NCI-H1092 (cell line): ENCODE measurements around the gene POMGNT1.

Experiments
- DNase-seq: peaks from one replicate; lab custom pipeline; 2025; lab: John Stamatoyannopoulos, UW

Gene POMGNT1

GRCh38 chr1:46210561-46210960, 12.3 kb upstream of the POMGNT1 start:
- no peak for DNase-seq

GRCh38 chr1:46206399-46206798, 8.2 kb upstream of the POMGNT1 start:
- DNase-seq = no peak

DNA sequence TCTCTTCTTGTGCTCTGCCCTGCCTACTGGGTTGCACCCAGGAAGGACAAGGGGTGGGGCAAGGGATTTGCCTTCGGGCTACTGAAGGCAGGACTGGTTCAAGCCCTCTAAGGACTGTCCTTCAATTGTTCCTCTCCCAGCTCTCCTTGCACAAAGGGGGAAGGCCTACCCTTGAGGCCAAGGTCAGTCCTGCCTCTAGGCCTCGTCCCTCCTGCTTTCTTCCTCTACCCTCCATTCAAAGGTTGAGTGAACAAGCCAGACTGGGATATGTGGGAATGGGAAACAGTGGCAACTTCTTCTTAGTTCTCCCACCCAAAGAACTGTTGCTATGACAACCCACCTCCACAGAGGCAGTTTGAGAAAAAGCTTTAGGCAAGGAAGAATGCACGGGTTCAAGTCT, 7.6 kb upstream of the POMGNT1 start:
- DNase-seq = no peak

DNA sequence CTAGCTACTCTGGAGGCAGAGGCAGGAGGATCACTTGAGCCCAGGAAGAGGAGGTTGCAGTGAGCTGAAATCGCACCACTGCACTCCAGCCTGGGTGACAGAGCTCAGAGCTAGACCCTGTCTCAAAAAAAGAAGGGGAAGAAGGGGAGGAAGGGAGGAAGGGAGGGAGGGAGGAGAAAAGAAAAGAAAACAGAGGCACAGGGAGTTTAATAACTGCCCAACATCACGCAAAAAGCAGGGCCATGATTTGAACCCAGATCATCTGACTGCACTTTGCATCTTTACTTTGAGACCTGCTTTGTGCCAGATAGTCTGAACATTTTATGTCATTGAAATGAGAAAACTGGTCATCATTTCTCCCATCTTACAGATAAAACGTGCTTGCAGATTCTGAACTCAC, 6.9 kb upstream of the POMGNT1 start:
- no peak for DNase-seq

GRCh38 chr1:46204406-46204742, 6.1 kb upstream of the POMGNT1 start:
- no peak for DNase-seq

- DNase-seq = no peak
Observed at GRCh38 chr1:46203738-46204405, 5.6 kb upstream of the POMGNT1 start.

DNA sequence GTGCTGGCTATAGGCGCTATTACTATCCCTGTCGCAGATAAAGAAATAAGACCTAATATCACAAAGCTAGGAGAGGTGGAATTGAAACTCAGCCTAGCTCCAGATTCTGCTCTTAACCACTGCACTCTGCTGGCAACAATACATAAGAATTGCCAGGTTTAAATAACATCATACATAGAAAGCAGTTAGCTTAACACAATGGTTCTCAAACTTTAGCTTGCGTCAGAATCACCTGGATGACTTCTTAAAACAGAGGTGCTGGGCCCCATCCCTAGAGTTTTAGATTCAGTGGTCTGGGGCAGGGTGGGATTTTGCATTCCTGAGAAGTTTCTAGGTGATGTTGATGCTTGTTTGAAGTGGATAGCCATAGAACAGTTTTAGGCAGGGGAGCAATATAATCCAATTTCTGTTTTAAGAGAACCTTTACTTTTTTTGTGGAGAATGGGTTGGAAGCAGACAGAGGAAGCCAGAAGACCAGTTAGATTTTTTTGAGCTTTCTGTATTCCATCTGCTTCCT, 1.1 kb upstream of the POMGNT1 start:
- no peak for DNase-seq

DNA sequence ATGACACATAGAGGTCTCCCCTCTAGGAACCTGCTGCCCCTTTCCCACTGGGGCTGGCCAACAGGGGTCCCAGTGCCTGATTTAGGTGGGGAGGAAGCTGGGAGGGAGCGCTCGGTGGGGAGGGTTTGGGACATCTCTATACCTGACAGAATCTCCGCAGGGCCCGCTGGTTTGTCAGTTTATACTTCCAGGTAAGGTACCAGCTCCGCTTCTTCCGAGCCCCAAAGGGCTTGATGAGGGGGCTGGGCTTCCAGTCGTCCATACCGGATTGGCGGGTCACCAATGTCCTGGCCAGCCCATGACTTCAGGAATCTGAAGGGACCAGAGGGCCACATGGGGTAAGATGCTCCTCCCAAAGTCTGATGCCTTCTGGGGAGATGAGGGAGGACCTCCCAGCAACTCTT, 672 bp downstream of the POMGNT1 start:
- DNase-seq = no peak

DNA sequence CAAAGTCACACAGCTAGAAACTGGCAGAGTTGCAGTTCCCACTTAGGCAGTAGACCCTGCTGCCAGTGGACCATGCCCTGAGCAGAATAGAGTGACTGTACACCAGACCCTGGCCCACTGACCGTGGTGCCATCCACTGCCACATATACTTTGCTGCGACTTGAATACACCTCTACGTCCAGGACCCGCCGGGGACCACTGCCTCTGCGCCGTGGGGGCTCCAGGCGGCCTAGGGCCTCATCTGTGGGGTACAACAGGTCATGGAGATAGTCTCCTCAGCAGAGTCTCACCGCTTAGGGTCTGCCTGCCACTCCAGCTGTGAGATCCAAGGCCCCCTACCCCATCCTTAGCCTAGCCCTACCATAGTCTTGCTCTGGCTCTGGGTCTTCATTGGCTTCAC, 1.6 kb downstream of the POMGNT1 start:
- DNase-seq = no peak

DNA sequence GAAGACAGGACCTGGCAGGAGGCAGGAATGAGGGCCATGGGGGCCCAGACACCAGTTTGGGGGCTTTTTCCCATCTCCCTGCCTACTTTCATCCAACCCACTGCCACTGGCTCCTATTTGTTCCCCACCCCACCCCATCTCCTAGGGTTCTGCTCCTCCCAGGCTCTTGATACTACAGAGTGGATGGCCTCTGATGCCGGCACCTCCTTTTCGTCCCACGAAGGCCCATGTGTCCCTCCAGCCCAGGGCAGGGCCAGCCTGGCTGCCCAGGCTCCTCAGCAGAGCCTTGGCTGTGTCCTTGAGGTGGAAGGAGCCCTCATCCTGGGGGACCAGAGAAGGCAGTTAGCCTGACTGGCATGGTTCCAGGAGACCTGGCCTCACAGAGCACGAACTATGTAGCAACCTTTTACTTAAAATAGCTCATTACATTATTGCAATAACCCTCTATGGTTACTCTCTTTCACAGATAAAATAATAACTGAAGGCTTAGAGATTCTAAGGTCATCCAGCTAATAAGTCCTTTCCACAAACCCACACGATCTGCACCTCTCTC, 3.5 kb downstream of the POMGNT1 start:
- DNase-seq = no peak

- no peak for DNase-seq
Observed at GRCh38 chr1:46193984-46194570, 4.2 kb downstream of the POMGNT1 start.

- no peak for DNase-seq
Observed at GRCh38 chr1:46193285-46193684, 4.9 kb downstream of the POMGNT1 start.

DNA sequence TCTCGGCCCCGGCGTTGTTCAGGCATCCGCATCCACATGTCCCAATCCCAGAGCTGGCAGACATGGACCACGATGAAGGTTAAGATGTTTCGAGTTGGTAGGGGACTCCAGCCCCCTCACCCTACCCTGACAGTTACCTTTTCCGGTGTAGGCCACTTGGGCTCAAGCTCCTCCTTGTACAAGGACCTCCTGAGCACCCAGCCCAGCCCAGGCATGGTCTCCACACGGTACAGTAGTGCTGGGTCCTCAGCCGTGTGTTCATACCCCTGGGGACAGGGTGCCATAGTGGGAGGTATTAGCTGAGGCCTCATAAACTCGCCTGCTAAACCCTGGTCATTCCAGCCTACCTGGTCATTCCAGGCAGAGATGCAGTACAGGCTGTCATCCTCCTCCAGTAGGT, 6.1 kb downstream of the POMGNT1 start:
- DNase-seq = no peak

DNA sequence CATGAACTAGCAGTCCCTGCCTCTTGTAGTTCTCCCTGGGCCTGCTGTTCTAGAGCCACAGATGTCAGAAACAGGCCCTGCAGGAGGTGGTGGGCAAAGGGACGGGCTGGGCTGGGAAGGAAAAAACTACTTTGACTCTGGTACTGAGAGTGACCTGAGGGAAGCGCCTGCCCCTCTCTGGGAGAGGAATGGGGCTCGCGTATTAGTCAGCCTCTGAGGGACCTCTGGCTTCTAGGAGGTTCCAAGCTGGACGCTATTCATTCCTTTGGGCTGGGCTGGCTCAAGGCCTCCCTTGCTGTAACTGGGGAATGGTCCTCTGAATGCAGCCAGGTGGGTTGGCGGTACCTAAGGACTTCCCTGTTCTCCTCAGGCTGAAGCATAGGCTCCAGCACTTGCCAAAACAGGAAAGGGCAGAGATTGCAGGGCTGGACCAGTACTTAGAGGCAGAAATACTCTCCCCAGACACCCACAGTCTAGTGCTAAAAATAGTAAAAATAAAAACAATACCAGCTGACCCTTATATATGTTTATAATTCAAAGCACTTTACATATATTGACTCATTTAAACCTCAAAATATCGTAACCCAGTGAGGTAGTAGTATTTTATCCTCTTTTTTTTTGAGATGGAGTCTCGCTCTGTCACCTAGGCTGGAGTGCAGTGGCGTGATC, 7.1 kb downstream of the POMGNT1 start:
- no peak for DNase-seq

DNA sequence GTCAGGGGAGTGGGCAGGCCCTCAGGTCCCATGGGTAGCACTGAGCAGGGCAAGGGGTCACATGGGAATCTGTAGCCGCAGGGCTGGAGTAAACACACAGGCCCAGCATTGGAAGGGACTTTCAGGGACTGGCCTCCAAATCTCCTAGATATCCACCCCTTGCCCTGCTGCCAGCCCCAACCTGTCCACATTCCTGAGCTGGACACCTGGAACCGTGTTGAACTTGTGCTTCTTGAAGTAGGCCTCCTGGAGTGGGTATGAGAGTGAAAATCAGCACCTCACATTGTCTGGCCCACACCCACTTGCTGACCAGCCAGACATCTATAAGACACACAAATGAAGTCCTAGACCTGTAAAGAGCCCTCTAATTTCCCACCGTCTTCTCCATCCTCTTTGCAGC, 7.7 kb downstream of the POMGNT1 start:
- no peak for DNase-seq

DNA sequence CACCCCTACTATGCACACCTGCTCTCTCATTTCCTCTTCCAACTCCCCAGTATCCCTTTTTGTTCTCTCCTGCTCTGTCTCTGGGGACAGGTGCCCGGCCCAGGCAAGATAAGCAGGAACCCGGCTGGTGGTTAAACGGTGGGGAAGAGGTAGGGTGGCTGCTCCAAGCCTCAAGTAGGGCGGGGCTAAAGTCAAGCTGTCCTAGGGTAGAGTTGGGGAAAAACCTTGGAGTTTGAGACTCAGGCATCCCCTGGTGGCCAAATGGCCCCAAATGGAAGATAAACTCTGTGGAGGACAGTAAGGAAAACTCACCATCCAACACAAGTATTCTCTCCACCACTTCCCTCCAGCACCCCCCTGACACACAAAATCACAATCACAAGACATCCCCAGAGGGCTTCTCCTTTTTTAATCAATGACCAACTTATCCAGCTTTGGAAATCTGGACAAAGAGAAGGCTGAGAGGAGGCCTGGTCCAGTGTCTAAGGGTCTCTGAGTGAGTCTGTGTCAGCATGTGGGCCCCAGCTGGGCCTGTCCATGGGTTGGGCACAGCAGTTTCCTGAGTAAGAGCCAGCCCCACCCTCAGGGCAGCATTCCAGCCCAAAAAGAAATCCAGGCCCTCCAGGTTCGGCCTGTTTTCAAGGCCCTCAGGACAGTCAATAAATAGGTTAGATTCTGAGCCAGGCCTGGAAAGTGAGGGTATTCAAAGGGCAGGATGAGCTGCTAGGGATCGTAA, 9.8 kb downstream of the POMGNT1 start:
- no peak for DNase-seq

- no peak for DNase-seq
Observed at GRCh38 chr1:46187106-46187869, 10.9 kb downstream of the POMGNT1 start.

- no peak for DNase-seq
Observed at GRCh38 chr1:46186076-46186475, 12.2 kb downstream of the POMGNT1 start.

- no peak for DNase-seq
Observed at GRCh38 chr1:46184920-46185658, 13.1 kb downstream of the POMGNT1 start.

GRCh38 chr1:46183926-46184557, 14.2 kb downstream of the POMGNT1 start:
- DNase-seq = no peak
